Measurements from ENCODE around the gene ACKR2.
A peak's percentile ranks its signal among the peaks of the same experiment; 100 is the strongest.

The ACKR2 gene

GRCh38 chr3:42809202-42809601 lies at the start of gene ACKR2:
ACKR2 (plus strand) TSS chr3:42809445; CDS start chr3:42864503, 55,058 bp downstream.
- no peak for DNase-seq

- DNase-seq, result no peak
Measured at GRCh38 chr3:42762046-42762724, 47.1 kb upstream of the ACKR2 start.

- no peak for DNase-seq
Measured at GRCh38 chr3:42763021-42763420, 46.2 kb upstream of the ACKR2 start.

GRCh38 chr3:42764115-42764514 lies 45.1 kb upstream of the ACKR2 start:
- peak; percentile 28 for DNase-seq

- DNase-seq, result no peak
Measured at GRCh38 chr3:42764561-42765295, 44.5 kb upstream of the ACKR2 start.

- no peak for DNase-seq
Measured at GRCh38 chr3:42769477-42770131, 39.6 kb upstream of the ACKR2 start.

GRCh38 chr3:42771271-42771670 lies 38.0 kb upstream of the ACKR2 start:
- no peak for DNase-seq

GRCh38 chr3:42772670-42773408 lies 36.4 kb upstream of the ACKR2 start, which contains the start of gene CCDC13:
CCDC13 (minus strand) TSS chr3:42773253; CDS start chr3:42758345, 14,908 bp downstream.
- DNase-seq, result peak; percentile 95

- DNase-seq, result no peak
Measured at GRCh38 chr3:42773409-42773751, 35.9 kb upstream of the ACKR2 start.

- no peak for DNase-seq
Measured at GRCh38 chr3:42778644-42779043, 30.6 kb upstream of the ACKR2 start.

GRCh38 chr3:42780398-42780797 lies 28.8 kb upstream of the ACKR2 start:
- no peak for DNase-seq

GRCh38 chr3:42780892-42781700 lies 28.1 kb upstream of the ACKR2 start:
- DNase-seq, result peak; percentile 78

GRCh38 chr3:42786212-42786611 lies 23.0 kb upstream of the ACKR2 start:
- no peak for DNase-seq

- DNase-seq, result no peak
Measured at GRCh38 chr3:42786631-42787030, 22.6 kb upstream of the ACKR2 start.

- peak; percentile 58 for DNase-seq
Measured at GRCh38 chr3:42790714-42791229, 18.5 kb upstream of the ACKR2 start.

- DNase-seq, result no peak
Measured at GRCh38 chr3:42795621-42796181, 13.5 kb upstream of the ACKR2 start.

- DNase-seq, result no peak
Measured at GRCh38 chr3:42796332-42796885, 12.8 kb upstream of the ACKR2 start.

- DNase-seq, result no peak
Measured at GRCh38 chr3:42799376-42799775, 9.9 kb upstream of the ACKR2 start.

GRCh38 chr3:42800251-42800650 lies 9.0 kb upstream of the ACKR2 start:
- DNase-seq, result no peak

GRCh38 chr3:42801048-42801620 lies 8.1 kb upstream of the ACKR2 start:
- no peak for DNase-seq

GRCh38 chr3:42801784-42802183 lies 7.5 kb upstream of the ACKR2 start:
- no peak for DNase-seq
